Stimulated activated CD4-positive, alpha-beta T cell treated with anti-CD3 and anti-CD28 coated beads, Interleukin-12 subunit alpha, Interleukin-12 subunit beta, amount 100 ng/mL, for 24 hours (primary cell): ENCODE measurements around the gene NUDCD3.

Experiments used
- DNase-seq, 2 experiments: peaks; one replicate each; pipeline ENCODE4 v3.0.0-alpha.2; 2020; ENCODE audit warnings: low read depth in 2 of 2

Gene NUDCD3

DNA sequence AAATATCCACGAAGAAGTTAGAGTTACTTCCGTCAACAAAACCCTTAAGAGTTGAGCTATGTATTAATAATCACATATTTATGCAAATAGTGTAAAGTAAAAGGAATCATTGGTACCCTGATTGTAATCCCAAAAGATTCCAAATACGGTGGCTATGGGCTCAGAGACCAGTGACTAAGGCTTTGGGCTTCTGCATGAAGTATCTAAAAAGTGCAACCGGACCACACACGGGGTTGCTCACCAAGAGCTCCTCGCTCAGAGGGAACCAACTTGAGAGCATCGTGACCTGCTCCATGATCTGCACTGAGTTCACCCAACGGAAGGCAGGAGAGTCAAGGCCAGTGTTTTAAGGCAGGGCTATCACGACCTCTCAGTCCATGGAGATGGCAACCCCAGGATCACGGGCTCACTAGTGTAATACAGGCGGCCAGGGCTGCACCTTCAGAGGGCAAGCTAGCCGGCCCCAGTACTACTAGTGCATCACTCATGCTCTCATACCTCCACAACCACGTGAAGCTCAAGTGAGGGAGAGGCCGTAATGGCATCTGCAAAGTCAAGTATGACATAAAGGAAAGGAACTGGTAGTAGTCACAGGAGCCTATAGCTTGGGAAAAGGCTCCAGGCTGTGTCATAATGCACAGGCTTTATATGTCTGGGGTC lies 87.9 kb downstream of the NUDCD3 start:
- DNase-seq: no peak

DNA sequence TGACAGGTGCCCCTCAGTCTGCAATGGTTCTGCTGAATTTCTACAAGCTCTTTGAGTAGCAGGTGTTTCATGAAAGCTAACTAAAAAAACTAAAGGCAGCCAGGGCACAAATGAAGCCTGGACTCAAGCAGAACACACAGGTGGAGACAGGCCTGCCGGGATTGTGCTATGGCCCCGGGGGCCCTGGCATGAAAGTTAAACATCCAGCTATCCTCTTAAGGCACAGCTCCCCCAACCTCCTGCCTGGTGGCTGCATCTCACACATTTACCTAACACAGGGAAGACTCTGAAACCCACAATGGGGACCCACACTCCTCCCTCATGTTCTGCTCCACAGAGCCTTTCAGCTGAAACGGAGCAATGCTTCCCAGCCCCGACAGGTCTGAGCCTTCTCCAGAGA lies 88.8 kb downstream of the NUDCD3 start:
- no peak for DNase-seq

- DNase-seq: no peak
Measured at GRCh38 chr7:44400033-44400511, 90.4 kb downstream of the NUDCD3 start.

GRCh38 chr7:44398953-44399574 lies 91.4 kb downstream of the NUDCD3 start:
- DNase-seq: no peak

- DNase-seq: no peak
Measured at GRCh38 chr7:44398511-44398911, 91.9 kb downstream of the NUDCD3 start.

GRCh38 chr7:44396931-44397545 lies 93.4 kb downstream of the NUDCD3 start:
- no peak for DNase-seq

DNA sequence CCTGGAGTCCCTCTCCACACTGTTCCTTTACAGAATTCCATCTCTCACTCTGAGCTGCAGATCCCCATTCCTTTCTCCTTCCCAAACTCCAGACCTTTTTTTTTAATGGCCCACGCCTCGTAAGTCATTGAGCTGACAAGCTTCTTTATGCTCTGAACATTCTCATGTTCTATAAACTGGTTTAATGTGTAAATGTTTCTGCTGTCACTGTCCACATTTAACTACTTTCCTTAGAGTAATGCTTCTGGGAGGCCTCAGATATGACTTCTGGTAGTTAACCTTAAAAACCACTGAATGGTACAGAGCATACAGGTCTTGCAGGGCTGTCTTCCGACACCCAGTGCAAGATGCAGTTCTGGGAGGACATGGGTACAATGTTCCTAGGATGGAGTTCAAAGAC lies 94.0 kb downstream of the NUDCD3 start:
- no peak for DNase-seq

DNA sequence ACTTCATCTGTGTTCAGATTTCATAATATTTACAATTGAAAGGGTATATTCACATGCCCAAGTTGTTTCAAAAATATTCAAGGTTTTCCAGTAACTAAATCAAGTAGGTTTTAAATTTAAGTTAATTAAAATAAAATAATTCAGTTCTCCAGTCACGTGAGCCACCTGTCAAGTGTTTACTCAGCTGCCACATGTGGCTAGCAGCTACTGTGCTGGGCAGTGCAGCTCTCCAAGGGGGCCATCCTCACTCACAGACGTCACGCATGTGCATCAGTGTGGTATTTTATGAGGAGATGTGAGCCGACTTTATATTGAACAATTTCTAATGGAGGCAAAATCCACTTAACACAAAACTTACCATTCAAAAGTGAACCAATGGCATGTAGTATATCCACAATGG lies 95.4 kb downstream of the NUDCD3 start:
- DNase-seq: no peak

DNA sequence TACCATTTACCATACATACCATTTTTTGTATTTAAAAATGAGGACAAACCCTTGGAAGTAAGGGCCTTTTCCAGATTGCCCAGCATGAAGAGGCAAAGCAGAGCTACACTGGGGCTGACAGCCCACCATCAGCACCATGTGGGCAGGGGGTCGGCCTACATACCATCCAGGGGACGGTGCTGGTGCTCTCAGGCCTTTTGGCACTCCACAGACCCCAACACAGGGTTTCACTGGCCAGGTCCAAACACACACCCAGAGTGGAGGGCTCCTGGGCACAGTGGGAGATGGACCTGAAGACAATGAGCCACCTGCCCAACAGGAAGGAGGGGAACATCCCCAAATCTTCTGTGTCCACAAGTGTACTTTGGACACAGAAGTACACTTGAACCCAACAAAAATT lies 95.8 kb downstream of the NUDCD3 start:
- no peak for DNase-seq

DNA sequence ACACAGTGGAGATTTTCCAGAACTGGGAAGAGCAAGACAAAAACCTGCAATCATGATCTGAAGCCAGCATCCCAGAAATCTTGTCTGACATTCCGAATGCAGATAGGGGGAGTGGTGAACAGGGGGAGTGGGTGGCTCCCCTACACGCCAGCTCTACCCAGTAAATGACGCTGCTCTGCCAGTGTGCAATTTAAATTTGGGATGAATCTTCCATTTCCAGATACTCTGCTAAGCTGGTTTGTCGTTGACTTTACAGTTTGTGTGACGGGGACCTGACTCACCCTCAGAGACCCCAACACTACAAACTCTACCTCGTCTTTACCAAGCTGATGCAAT lies 96.4 kb downstream of the NUDCD3 start:
- no peak for DNase-seq

DNA sequence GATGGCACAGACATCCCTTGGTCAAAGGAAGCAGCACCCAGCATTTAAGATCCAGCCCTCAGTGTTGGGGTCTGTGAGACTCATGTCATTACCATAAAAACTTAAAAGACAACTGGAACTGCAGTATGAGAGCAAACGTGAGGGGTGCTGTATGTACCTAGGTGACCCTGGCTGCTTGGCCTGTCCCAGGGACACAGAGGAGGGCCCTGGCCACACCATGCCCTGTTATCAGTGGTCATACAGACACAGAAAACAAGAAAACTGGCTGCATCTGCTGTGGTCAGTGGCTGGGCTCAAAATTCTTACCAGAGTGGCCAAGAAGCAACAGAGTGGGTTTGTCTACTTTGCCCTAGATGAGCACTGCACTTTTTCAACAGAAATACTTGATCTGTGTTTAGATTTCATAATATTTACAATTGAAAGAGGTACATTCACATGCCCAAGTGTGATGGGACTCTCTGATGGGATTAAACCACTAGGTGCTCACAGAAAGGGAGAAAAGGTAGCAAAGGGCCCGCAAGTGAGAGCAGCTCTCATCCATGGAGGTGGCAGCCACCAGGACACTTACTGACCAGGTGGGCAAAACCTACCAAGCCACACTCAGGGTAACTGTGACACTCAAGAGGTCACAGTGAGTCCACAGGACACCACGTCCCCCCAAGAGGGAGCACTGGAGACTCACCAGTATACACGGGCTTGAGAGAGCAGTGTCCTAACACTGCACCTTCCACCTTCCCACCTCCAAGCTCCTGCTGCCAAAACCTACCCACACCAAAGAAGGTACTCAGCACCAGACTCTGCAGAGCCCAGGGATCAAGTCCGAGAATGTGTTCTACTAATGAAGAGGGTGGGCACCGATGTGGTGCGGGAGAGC lies 97.0 kb downstream of the NUDCD3 start:
- no peak for DNase-seq

DNA sequence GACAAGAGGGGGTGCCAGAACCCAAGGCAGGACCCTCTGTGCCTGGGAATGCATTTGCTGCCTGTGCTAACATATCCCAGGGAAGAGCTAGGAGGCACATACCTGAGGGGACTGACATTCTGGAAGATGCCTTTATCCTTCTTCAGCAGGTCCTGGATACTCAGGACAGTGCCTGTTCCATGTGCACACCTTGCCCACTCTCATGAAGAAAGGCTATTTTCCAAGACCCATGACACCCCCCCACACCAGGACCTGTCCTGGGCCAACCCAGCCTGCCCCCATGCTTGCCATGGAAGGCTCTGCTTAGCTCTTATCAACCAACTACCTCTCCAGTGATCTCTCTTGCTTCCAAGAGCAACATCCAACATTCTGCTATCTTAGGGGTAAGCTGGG lies 97.8 kb downstream of the NUDCD3 start:
- DNase-seq: no peak

DNA sequence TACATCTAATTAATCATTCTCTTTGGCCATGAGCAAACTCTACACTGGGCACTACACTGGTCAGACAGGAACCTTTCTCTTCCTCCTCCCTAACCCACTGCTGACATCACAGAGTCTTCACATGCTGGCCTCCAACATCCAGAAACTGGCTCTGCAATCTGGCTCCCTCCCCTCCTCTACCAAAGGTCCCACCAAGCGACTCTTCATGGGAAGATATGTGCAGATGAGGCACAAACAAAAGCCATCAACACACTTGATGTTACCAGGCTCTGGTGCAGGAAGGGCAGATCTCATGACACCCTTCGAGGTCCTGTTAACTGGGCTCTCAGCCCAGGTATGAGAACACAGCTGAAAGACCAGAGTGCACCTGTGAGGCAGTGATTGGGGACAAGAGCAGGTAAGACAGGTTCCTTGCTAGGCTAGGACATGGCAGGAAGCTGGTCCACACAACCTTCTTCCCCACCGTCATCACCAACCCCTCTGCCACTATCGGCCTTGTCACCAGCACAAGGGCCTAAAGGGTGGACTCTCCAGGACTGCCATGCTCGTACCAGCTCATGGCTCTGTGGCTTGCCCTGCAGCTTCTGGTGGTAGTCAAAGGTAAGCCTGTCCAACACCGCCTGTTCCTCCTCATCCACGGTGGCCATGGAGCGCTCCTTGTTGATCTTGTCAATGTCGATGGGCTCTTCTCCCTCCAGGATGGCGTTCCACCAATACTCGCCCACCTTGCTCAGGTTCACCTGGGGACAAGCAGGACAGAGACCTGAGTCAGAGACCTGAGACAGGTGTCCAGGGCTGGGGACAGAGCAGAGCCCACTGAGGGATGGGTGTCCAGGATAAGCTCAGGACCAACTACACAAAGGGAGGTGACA lies 98.5 kb downstream of the NUDCD3 start:
- no peak for DNase-seq

DNA sequence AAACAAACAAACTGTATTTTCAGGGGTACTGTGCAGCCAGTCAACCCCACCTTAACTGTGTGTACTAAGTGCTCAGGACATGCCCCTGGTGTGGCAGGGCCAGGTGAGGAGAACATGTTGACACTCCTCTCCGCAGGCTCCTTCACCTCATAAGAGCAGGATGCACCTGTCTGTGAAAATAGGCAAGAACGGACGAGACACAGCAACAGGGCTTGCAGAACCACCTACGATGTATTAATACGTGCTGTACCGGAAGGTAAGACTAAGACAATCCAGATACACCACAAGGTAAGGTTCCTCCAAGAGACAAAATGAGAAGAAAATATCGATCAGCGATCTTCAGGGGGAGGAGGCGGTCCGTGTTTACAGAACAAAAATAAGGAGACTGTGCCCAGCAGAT lies 99.3 kb downstream of the NUDCD3 start:
- DNase-seq: no peak

- no peak for DNase-seq
Measured at GRCh38 chr7:44390701-44391100, 99.8 kb downstream of the NUDCD3 start.

DNA sequence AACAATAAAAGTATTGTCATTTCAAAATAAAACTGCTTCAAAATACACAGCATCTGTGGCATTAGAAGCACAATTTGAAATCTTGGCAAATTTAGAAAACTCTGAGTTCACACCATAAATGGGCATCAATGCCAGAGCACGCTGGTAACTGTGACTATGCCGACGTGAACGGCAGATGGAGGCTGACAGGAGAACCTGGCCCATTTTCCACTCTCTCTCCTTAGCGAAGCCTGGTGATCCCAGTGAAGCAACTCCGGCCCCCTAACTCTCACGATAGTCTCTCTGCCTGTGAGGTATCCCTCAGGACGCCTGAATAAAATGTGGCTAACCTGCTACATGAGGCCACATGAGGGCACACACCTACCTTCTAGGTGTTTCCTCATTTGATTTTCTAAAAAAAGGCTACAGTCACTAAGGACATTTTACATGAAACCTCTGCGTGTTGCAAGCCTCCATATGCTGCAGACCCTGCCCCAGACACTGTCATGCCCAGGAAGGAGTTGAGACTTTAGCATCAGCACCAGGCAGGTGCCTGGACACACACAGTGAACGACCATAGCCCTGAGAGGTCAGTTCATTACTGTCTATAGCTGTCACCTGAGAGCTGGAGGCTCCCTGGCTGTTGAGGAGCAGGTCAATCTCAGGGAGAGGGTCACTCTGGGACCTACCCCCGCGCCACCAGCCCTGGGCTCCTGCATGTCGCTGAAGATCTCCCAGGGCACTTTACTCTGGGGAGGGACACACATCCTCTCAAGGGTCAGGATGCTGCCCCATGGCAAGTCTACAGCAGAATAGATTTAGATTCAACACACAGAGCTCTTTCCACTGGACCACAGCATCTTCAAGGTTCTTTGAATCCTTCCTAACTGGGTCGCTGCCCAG lies 102.1 kb downstream of the NUDCD3 start:
- DNase-seq: no peak

- no peak for DNase-seq
Measured at GRCh38 chr7:44387389-44387788, 103.1 kb downstream of the NUDCD3 start.

DNA sequence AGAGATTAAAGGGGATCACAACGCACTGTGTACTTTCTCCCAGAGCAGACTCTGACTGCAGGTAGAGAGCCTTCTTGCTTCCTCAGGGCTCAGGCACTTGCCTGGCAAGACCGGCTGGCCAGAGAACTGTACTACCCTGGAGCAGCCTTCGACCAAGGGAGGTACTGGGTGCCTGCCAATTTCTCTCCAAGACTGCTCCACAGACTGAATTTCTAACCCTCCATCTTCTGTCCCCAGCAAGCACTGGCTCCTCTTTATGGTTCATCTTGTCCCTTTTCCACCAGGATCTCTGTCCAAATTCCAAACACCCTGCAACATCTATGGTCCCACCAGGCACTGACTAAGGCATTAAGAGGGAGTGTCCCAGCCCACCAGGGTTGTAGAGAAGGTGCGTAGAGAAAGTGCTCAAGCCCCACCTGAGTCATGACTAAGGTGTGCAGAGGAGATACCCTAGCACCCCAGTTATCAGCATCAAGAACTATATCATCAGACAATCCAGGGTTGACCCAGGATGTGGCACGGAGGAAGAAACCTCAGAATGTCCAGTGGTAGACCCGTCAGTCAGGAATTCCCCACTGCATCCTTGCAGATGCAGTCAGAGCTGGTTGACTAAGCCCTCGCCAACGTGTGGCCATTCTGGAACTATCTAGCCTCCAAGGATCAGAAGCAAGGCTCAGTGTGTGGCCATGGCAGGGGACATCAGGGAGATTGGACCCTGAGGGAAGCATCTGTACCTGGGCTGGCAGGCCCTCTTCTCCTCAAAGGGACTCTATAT lies 104.1 kb downstream of the NUDCD3 start:
- DNase-seq: no peak

- DNase-seq: no peak
Measured at GRCh38 chr7:44385434-44386138, 104.9 kb downstream of the NUDCD3 start.
